Measurements from ENCODE around the gene HSP90B1. TPM values are rescaled to one million over a fixed set of nuclear protein-coding genes. Genes with fewer than 3 reads are reported as not detected.

Gene HSP90B1
- total RNA-seq, 3 donors from 2014 or later (not counting 1 experiment from before 2014, with no cell fraction given) = 282 to 390 (median 389) TPM

DNA sequence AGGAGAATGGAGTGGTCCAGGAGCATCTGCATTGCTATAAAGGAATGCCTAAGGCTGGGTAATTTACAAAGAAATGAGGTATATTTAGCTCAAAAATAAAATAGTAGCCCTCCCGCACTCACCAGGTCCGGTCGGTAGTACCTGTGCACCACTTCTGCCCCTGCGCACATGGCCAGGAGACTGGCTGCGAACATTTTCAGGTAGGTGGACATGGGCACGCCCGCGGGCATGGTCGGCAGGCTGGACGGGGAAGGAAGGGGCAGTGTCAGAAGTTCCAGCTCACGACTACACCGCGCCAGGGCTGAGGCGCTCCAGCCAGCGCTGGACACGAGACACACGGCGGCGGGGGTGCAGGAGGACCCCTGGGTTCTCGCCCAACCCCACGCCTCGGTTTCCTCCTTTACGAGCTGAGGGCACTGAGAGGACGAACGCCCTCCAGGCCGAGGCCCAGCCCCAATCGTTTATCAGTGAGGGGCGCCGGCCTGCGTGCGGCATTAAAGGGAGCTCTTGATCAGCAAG lies 26.4 kb downstream of the HSP90B1 start:
- H3K27me3 Mint-ChIP-seq (ENCODE audit: low read depth in 2 of 2) = no peaks in the 10 kb centered on the region
- peak overlapping the region; percentile 96 to 99 for H3K27ac Mint-ChIP-seq
- H3K4me3 ChIP-seq (ENCODE audit: low read length) = peak overlapping the region; percentile 53
- H3K9me3 ChIP-seq (ENCODE audit: control insufficient read depth, insufficient read depth, low read length) = no peaks in the 10 kb centered on the region
- TF ChIP-seq, protein P1, sequence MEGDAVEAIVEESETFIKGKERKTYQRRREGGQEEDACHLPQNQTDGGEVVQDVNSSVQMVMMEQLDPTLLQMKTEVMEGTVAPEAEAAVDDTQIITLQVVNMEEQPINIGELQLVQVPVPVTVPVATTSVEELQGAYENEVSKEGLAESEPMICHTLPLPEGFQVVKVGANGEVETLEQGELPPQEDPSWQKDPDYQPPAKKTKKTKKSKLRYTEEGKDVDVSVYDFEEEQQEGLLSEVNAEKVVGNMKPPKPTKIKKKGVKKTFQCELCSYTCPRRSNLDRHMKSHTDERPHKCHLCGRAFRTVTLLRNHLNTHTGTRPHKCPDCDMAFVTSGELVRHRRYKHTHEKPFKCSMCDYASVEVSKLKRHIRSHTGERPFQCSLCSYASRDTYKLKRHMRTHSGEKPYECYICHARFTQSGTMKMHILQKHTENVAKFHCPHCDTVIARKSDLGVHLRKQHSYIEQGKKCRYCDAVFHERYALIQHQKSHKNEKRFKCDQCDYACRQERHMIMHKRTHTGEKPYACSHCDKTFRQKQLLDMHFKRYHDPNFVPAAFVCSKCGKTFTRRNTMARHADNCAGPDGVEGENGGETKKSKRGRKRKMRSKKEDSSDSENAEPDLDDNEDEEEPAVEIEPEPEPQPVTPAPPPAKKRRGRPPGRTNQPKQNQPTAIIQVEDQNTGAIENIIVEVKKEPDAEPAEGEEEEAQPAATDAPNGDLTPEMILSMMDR (IDR thresholded peaks at IDR 0.05) = no peak
- peaks cover 31 to 42% of the 10 kb centered on the region in 2 donors for H3K4me1 Mint-ChIP-seq
- ATAC-seq = peak in 1 of 3 donors; percentile 8
- peaks cover 29% of the 10 kb centered on the region for H3K36me3 ChIP-seq (ENCODE audit: control insufficient read depth, insufficient read depth, low read length)
- peak overlapping the region; percentile 91 for H3K27ac ChIP-seq (ENCODE audit: low read length)
- no peaks in the 10 kb centered on the region for H3K9me3 Mint-ChIP-seq
- H3K4me1 ChIP-seq (ENCODE audit: control insufficient read depth, insufficient read depth, low read length) = peaks cover 19% of the 10 kb centered on the region
- no peaks in the 10 kb centered on the region for H3K36me3 Mint-ChIP-seq
- peak overlapping the region; percentile 99 for H3K4me3 Mint-ChIP-seq
- WGBS (ENCODE audit: insufficient coverage) = under 1% methylated on average over 31 of the region's 31 CpGs
- no peak for DNase-seq
- H3K27me3 ChIP-seq (ENCODE audit: control insufficient read depth, insufficient read depth, low read length) = no peaks in the 10 kb centered on the region
- intact Hi-C loops (cut with micrococcal nuclease) = loop anchor here (1.0 to 5.0 kb wide), 3 partner anchors 9 to 114 kb away; partner anchors contain the start of genes HSP90B1, NT5DC3 and TDG

DNA sequence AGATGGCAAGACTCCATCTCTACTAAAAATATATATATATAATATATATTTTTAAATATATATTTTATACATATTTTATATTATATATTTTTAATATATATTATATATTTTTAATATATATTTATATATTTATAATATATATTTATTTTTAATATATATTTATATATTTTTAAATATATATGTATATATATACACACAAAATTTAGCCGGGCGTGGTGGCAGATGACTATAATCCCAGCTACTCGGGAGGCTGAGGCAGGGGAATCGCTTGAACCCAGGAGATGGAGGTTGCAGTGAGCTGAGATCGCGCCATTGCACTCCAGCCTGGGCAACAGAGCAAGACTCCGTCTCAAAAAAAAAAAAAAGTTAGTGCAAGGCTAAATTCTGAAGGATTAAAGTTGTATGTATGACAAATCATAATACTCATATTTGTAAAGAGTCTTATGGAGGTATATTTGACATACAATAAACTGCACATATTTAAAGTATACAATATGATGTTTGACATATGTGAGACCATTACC lies 27.7 kb downstream of the HSP90B1 start:
- peak overlapping the region; percentile 96 to 99 for H3K27ac Mint-ChIP-seq
- H3K27me3 ChIP-seq (ENCODE audit: control insufficient read depth, insufficient read depth, low read length) = no peaks in the 10 kb centered on the region
- TF ChIP-seq, protein P1 (IDR thresholded peaks at IDR 0.05) = no peak
- no peaks in the 10 kb centered on the region for H3K9me3 ChIP-seq (ENCODE audit: control insufficient read depth, insufficient read depth, low read length)
- no peaks in the 10 kb centered on the region for H3K9me3 Mint-ChIP-seq
- no peak for DNase-seq
- peaks cover 15% of the 10 kb centered on the region for H3K36me3 ChIP-seq (ENCODE audit: control insufficient read depth, insufficient read depth, low read length)
- intact Hi-C loops (cut with micrococcal nuclease) = loop anchor here (1.0 to 5.0 kb wide), 3 partner anchors 7 to 116 kb away; partner anchors contain the start of genes HSP90B1, NT5DC3 and TDG
- no peaks in the 10 kb centered on the region for H3K27me3 Mint-ChIP-seq (ENCODE audit: low read depth in 2 of 2)
- no peak for ATAC-seq
- H3K4me1 ChIP-seq (ENCODE audit: control insufficient read depth, insufficient read depth, low read length) = peaks cover 19% of the 10 kb centered on the region
- H3K4me3 Mint-ChIP-seq = peak overlapping the region; percentile 99
- no peak overlapping the region for H3K4me3 ChIP-seq (ENCODE audit: low read length)
- peaks cover 31 to 37% of the 10 kb centered on the region in 2 donors for H3K4me1 Mint-ChIP-seq
- no peaks in the 10 kb centered on the region for H3K36me3 Mint-ChIP-seq
- WGBS (ENCODE audit: insufficient coverage) = 99% methylated on average over 6 of the region's 7 CpGs
- peak overlapping the region; percentile 91 for H3K27ac ChIP-seq (ENCODE audit: low read length)

DNA sequence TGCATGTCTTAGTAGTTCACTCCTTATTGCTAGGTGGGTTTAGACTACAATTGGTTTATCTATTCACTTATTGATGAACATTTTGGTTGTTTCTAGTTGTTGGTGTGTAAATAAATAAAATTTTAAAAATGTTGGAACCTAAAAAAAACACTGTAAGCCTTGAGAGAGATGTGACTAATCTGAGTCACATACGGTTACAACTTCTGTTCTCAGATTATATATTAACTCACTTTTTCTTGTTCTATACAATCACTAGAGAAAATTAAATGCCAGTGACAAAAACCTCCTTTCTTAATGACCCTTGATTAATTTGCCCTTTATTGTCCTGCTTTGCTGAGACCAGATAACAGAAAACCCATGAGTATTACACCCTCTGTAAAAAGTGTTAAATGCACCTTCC lies 28.4 kb downstream of the HSP90B1 start:
- Mint-ChIP-seq H3K27ac (peak overlapping the region; percentile 33 to 58), H3K4me1 (peaks cover 31% of the 10 kb centered on the region in 2 donors), H3K36me3 (no peaks in the 10 kb centered on the region), H3K9me3 (no peaks in the 10 kb centered on the region), H3K4me3 (peak overlapping the region; percentile 17), H3K27me3 (ENCODE audit: low read depth in 2 of 2) (no peaks in the 10 kb centered on the region)
- ATAC-seq (no peak), DNase-seq (no peak)
- H3K4me1 ChIP-seq (ENCODE audit: control insufficient read depth, insufficient read depth, low read length) = peaks cover 19% of the 10 kb centered on the region
- H3K27ac ChIP-seq (ENCODE audit: low read length) = no peak overlapping the region
- WGBS (ENCODE audit: insufficient coverage) = 100% methylated on average over 1 of the region's 1 CpG
- H3K4me3 ChIP-seq (ENCODE audit: low read length) = no peak overlapping the region
- intact Hi-C loops (cut with micrococcal nuclease) = loop anchor here (5.0 kb wide), 1 partner anchor 116 kb away; the partner anchor contains the start of gene NT5DC3
- H3K9me3 ChIP-seq (ENCODE audit: control insufficient read depth, insufficient read depth, low read length) = no peaks in the 10 kb centered on the region
- no peaks in the 10 kb centered on the region for H3K27me3 ChIP-seq (ENCODE audit: control insufficient read depth, insufficient read depth, low read length)
- H3K36me3 ChIP-seq (ENCODE audit: control insufficient read depth, insufficient read depth, low read length) = peaks cover 9% of the 10 kb centered on the region
- TF ChIP-seq, protein P1 (IDR thresholded peaks at IDR 0.05) = no peak
